Peyer's patch (tissue), 4 donors: ENCODE results near the gene TMEM186. TPM values are rescaled to one million over a fixed set of nuclear protein-coding genes. Genes with fewer than 3 reads are reported as not detected.

ENCODE experiments used
- DNase-seq, 3 donors: peaks; one replicate each; pipeline ENCODE4 v3.0.0-alpha.2; 2017 to 2019
- H3K27ac ChIP-seq, 4 donors: fragments of 200-600 bp; sonication (generic); one replicate each; pipeline ENCODE4 v1.5.1; 2016 to 2019
- H3K27me3 ChIP-seq, 2 donors: fragments of 200-600 bp; sonication (generic); one replicate each; pipeline ENCODE4 v1.5.1; 2019
- H3K36me3 ChIP-seq, 3 donors: fragments of 200-600 bp; sonication (generic); one replicate each; pipeline ENCODE4 v1.5.1; 2016 to 2019
- H3K4me1 ChIP-seq, 4 donors: fragments of 200-600 bp; sonication (generic); one replicate each; pipeline ENCODE4 v1.5.1; 2016 to 2019
- H3K4me3 ChIP-seq, 4 donors: fragments of 200-600 bp; sonication (generic); 1 replicate in 3 of 4; 2 replicates in 1 of 4; pipeline ENCODE4 v1.5.1; 2016 to 2019; ENCODE audit warnings: mild to moderate bottlenecking in 1 of 4
- H3K9me3 ChIP-seq, 4 donors: fragments of 200-600 bp; sonication (generic); one replicate each; pipeline ENCODE4 v1.5.1; 2016 to 2019; ENCODE audit warnings: mild to moderate bottlenecking in 1 of 4
- CTCF ChIP-seq, 6 experiments: fragments of 450-650 bp in 4 of 6; fragments of 200-600 bp in 2 of 6; sonication (generic) in 1 of 6; IDR thresholded peaks; one replicate each; pipeline ENCODE4 v1.5.1; 2017 to 2019; ENCODE audit warnings: antibody characterized with exemption in 6 of 6, mild to moderate bottlenecking in 3 of 6, moderate library complexity in 1 of 6
- POLR2A ChIP-seq, 2 donors: fragments of 450-650 bp; IDR thresholded peaks; one replicate each; pipeline ENCODE4 v1.5.1; 2017; ENCODE audit warnings: antibody characterized with exemption in 2 of 2, mild to moderate bottlenecking in 2 of 2, moderate library complexity in 2 of 2
- total RNA-seq, 4 donors: library from RNA; depleted of rRNA; stranded (reverse); fragments of >200 nt; gene quantifications; one replicate each; pipeline ENCODE4 v1.1.0, GENCODE V29; 2016

The TMEM186 gene
- total RNA-seq, 4 donors from 2014 or later, result 2.3 to 5.6 (median 4.9) TPM; not detected in 1

DNA sequence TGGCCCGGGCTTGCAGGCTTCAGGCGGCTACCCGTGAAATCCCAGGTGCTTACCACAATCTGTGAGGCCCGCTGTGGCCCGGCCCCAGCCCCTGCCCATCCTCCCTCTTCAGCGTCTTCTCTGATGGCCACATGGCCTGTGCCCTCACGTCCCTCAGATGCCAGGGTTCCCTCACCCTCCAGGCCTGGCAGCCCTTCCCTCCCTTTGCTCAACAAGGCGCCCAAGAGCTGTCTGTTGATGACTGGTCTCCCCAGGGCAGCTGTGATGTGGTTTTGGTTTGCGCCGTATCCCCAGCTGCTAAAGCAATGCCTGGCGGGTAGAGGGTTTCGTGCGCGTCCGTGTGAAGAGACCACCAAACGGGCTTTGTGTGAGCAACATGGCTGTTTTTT, 35.3 kb upstream of the TMEM186 start:
- Histone ChIP-seq H3K36me3 (peaks cover 0 to 36% (median 0%) of the 10 kb centered on the region in 3 donors), H3K4me3 (no peak overlapping the region), H3K27ac (no peak overlapping the region), H3K4me1 (no peaks in the 10 kb centered on the region), H3K9me3 (no peaks in the 10 kb centered on the region), H3K27me3 (no peaks in the 10 kb centered on the region)
- no peak for DNase-seq
- no peak for TF ChIP-seq CTCF (IDR thresholded peaks at IDR 0.05)
- TF ChIP-seq POLR2A (IDR thresholded peaks at IDR 0.05), result no peak

DNA sequence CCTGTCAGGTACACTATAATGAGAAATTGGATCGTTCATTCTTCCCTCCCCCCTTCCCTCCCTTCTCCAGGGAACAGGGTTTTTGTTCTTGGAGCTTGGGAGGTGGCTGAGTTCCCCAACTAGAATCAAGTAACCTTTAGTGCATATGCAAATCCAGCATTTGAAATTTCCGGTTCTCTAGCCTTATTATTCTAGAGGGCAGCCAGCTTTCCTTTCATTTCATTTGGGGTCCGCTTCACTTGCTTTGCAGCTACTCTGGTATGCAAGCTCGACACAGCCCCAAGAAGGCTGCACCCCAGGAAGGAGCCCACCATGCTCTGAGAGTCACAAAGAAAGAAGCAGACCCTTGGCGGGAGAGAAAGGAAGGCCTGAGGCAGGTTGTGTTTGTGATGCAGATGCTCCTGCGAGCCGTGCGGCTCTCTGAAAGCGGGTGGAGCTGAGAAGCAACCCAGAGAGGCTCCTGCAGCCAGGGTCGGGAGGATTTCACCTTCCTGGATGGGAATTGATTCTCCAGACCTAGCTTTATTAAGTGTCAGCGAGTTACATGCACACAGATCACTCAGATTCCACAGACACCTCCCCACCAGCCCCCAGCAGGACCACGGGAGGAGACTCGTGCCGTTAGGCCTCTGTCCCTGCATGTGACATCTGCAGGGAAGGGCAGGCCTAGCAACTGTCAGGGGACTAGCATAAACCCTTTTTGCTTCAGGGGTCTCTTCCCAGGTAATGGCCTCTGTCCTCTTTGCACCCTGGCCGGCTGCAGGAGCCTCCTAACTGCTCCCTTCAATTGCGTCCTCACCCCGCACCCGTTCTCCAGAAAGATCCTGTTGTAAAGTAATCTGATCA, 34.7 kb upstream of the TMEM186 start:
- Histone ChIP-seq H3K9me3 (no peaks in the 10 kb centered on the region), H3K36me3 (peaks cover 0 to 36% (median 0%) of the 10 kb centered on the region in 3 donors), H3K4me1 (no peaks in the 10 kb centered on the region), H3K27me3 (no peaks in the 10 kb centered on the region), H3K4me3 (no peak overlapping the region), H3K27ac (no peak overlapping the region)
- DNase-seq, result no peak
- no peak for TF ChIP-seq CTCF (IDR thresholded peaks at IDR 0.05)
- no peak for TF ChIP-seq POLR2A (IDR thresholded peaks at IDR 0.05)

GRCh38 chr16:8831450-8831849, 34.0 kb upstream of the TMEM186 start:
- no peaks in the 10 kb centered on the region for H3K9me3 ChIP-seq
- peaks cover 0 to 36% (median 0%) of the 10 kb centered on the region in 3 donors for H3K36me3 ChIP-seq
- no peak overlapping the region for H3K27ac ChIP-seq
- no peak for TF ChIP-seq CTCF (IDR thresholded peaks at IDR 0.05)
- TF ChIP-seq POLR2A (IDR thresholded peaks at IDR 0.05), result no peak
- no peak for DNase-seq
- H3K4me1 ChIP-seq, result no peaks in the 10 kb centered on the region
- no peaks in the 10 kb centered on the region for H3K27me3 ChIP-seq
- H3K4me3 ChIP-seq, result no peak overlapping the region

DNA sequence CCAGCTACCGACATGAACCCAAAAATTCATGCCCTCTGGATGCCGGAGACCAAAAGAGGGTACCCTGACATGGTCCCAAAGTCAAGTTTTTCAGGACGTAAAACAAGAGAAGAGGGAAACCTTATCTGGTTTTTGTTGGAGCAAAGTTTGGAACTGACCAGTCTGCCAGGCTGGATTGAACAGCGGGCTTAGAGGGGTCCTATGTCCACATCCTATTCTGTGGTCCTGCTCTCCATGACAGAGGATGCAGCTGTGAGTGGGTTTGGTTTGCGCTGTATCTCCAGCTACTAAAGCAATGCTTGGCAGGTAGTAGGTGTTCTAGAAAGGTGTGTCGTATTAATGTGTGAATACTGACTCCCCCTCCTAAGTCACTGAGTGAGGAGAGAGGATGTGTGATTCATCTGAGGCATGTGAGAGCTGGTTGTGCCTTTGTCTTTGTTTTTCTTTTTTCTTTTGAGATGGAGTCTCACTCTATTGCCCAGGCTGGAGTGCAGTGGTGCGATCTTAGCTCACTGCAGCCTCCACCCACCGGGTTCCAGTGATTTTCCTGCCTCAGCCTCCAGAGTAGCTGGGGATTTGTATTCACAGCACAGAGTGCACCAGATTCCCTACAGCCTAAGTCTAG, 31.2 kb upstream of the TMEM186 start:
- Histone ChIP-seq H3K27me3 (no peaks in the 10 kb centered on the region), H3K36me3 (peaks cover 0 to 48% (median 0%) of the 10 kb centered on the region in 3 donors), H3K9me3 (no peaks in the 10 kb centered on the region), H3K4me3 (no peak overlapping the region), H3K4me1 (no peaks in the 10 kb centered on the region), H3K27ac (no peak overlapping the region)
- TF ChIP-seq POLR2A (IDR thresholded peaks at IDR 0.05), result no peak
- no peak for TF ChIP-seq CTCF (IDR thresholded peaks at IDR 0.05)
- DNase-seq, result no peak

GRCh38 chr16:8826278-8826879, 28.9 kb upstream of the TMEM186 start:
- H3K27ac ChIP-seq, result no peak overlapping the region
- DNase-seq, result no peak
- H3K36me3 ChIP-seq, result peaks cover 0 to 49% (median 0%) of the 10 kb centered on the region in 3 donors
- H3K4me3 ChIP-seq, result no peak overlapping the region
- H3K9me3 ChIP-seq, result no peaks in the 10 kb centered on the region
- no peaks in the 10 kb centered on the region for H3K4me1 ChIP-seq
- TF ChIP-seq CTCF (IDR thresholded peaks at IDR 0.05) (no peak), POLR2A (IDR thresholded peaks at IDR 0.05) (no peak)
- no peaks in the 10 kb centered on the region for H3K27me3 ChIP-seq
